ENCODE data around the gene BRD8.
"Not testable (repeated sequence)": the region's sequence is repeated elsewhere in the genome, so short reads cannot be mapped to it uniquely, and the experiment has no call there.

The BRD8 gene

DNA sequence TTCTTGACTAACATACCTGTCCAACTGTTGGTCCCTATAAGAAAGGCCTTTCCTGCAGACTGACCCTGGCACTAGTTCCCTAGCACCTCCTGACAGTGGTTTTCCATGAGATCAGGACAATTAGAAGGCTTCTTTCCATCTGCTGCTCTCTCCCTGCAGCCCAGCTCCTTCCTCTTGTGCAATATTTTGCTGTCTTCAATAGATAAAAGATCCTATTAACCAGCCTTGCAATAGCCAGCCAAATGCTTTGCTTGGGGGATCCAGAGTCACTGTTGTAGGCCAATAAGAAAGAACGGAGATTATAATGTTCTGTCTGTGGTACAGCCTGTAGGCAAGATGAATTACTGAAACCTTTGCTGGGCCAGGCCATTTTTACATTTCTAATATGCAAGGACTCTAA lies 20.8 kb downstream of the BRD8 start:
- no peak for DNase-seq (ENCODE audit: low read depth in 2 of 2)

DNA sequence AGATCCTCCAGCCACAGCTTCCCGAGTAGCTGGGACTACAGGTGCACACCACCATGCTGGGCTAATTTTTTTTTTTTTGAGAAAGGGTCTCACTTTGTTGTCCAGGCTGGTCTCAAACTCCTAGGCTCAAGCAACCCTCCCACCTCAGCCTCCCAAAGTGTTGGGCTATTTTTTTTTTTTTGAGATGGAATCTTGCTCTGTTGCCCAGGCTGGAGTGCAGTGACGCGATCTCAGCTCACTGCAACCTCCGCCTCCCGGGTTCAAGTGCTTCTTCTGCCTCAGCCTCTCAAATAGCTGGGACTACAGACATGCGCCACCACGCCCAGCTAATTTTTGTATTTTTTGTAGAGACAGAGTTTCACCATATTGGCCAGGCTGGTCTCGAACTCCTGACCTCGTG lies 22.5 kb downstream of the BRD8 start:
- not testable (repeated sequence) for DNase-seq (ENCODE audit: low read depth in 2 of 2)

DNA sequence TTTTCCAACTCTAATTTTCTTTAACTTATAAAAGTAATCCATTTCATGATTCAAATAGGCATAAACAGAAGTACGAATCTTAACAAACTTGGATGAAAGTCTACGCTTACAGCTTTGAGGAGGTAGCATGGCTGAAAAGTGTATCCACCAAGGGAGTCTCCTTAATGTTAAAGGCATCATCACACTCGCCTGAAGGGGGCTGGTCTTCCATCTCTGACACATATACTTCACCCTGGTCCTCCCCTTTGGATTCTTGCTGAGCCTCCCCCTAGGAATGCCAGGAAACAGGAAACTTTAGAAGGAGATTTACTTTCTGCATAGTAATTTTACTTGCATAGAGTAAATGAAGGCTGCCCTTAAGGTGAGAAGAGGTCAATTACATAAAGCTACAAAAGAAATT lies 28.9 kb downstream of the BRD8 start:
- no peak for DNase-seq (ENCODE audit: low read depth in 2 of 2)

DNA sequence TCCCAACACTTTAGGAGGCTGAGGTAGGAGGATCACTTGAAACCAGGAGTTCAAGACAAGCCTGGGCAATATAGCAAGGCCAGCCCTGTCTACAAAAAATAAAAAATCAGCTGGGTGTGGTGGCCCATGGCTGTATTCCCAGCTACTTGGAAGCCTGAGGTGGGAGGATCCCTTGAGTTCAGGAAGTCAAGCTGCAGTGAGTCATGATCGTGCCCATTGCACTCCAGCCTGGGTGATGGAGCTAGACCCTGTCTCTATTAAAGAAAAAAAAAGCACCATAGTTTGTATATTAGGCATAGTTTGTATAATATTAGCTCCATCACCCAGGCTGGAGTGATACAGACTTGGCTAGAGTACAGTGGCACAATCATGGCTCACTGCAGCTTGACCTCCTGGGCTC lies 29.6 kb downstream of the BRD8 start:
- DNase-seq (ENCODE audit: low read depth in 2 of 2): no peak

- DNase-seq (ENCODE audit: low read depth in 2 of 2): not testable (repeated sequence)
Observed at GRCh38 chr5:138143578-138143977, 34.9 kb downstream of the BRD8 start.

DNA sequence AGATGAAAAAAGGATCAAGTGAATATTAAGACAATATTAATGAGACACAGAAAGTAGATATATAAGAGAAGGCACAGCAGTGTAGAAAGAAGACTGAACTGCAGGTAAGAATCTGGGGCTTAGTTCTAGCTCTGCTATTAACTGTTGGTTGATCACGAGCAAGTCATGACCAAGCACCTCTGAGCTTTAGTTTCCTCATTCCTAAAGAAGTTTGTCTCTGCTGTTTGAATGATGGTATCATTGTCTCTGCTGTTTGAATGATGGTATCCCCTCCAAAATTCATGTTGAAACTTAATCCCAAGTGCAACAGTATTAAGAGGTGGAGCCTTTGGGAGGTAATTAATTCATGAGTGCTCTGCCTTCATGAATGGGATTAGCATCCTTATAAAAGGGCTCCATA lies 36.7 kb downstream of the BRD8 start:
- no peak for DNase-seq (ENCODE audit: low read depth in 2 of 2)

DNA sequence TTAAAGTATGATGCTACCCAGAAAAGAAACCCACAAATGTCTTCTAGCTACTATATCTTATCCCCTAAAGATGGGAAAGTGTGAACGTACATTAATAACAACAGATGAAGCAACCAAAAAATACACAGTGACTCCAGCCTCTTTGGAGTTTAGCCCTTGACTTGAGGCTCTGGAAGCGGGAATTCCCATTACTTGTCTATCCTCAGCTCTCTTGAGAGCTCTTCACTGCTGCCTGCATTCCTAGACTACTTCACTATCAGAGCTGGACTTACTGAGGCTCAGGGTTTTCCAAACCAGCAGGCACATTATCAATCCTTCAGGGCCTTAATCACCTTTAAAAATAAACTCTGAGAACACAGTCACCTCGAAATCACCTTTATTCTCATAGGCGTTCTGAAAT lies 38.2 kb downstream of the BRD8 start:
- no peak for DNase-seq (ENCODE audit: low read depth in 2 of 2)

DNA sequence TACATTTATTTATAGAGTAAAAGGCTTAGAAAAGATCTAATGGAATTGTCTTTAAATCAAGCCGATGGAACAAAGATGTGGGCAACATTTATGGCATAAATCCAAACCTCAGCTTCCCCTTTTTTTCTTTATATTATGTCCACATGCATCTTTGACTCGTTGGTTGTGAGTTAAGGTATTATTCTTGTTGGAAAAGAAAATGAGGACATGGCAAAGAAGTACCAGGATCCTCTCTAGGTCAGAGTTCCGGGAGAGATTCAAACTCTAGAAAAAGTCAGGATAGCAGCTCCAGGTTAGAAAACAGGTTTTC lies 38.7 kb downstream of the BRD8 start:
- DNase-seq (ENCODE audit: low read depth in 2 of 2): no peak

DNA sequence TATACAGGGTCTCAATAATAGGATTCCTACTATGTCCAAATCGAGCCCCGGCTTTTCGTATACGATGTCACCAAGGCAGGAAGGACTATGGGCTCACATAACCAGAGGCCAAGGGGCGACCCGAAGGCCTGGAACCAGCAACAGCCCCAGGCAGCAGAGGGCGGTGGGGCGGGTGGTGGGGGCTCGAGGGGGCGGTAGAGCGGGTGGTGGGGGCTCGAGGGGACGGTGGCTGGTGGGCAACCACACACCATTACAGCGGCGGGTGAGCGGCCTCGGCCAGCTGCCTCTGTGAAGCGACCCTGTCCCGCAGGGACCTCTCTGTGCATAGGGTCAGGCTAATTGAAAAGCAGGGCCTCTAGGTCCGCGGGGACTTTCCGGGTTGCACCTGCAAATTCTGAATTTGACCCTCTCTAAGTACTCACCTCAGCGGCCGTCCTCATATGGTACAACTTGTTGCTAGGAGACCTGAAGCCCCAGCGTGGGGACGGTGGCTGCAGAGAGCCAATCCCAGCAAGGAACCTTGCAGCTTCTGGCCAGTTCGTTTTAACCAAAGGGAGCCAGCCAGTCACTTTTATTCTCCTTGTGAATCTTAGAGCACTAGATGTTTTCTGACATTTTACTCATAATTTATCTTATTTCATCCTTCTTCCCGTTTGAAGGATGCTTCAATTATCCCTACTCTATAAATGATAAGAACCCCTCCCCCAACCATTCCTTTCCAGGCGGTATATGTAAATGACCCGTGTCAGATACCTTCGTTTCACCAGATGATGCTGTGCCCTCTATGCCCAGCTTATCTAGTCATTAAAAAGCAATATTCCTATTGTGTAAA lies 39.3 kb downstream of the BRD8 start, which contains the start of gene NME5:
NME5 (minus strand) TSS at position 480 of the 832 bp plus-strand sequence. CDS start 648 bp downstream, outside the sequence.
- DNase-seq (ENCODE audit: low read depth in 2 of 2): no peak

GRCh38 chr5:138132543-138132942 lies 45.9 kb downstream of the BRD8 start:
- no peak for DNase-seq (ENCODE audit: low read depth in 2 of 2)

DNA sequence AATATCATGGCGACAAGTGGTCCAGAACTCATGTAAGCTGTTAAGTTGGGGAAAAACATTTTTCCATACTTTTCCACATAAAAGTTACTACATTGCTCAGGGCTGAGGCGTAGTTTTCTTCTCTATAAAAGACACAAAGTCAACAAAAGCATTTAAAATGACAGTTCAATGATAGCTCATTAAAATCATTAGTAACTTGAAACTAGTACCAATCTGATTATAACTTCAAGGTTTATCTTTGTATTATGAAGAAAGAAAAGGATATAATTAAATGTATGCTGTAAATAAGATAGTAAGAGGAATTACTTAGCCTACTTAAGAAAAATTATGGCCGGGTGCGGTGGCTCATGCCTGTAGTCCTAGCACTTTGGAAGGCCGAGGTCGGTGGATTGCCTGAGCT lies 49.1 kb downstream of the BRD8 start:
- no peak for DNase-seq (ENCODE audit: low read depth in 2 of 2)

- DNase-seq (ENCODE audit: low read depth in 2 of 2): no peak
Observed at GRCh38 chr5:138128334-138128733, 50.1 kb downstream of the BRD8 start.

DNA sequence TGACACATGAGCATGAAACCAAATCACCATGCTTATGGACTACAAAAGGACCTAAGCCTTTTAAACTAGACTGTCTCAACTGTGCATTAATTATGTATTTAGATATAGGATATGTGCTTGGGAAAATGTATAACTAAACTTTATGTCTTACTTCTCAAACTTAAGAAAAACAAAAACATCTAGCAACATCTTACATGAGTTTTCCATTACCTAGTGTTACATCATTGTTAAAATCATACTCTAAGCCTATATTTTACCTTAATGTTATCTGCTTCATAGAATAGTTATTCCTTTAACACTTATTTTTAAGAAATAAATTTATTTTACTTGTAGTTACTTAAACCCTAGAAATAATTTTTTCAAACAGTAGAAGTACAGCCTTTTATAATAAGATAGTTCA lies 63.2 kb downstream of the BRD8 start:
- DNase-seq (ENCODE audit: low read depth in 2 of 2): no peak

DNA sequence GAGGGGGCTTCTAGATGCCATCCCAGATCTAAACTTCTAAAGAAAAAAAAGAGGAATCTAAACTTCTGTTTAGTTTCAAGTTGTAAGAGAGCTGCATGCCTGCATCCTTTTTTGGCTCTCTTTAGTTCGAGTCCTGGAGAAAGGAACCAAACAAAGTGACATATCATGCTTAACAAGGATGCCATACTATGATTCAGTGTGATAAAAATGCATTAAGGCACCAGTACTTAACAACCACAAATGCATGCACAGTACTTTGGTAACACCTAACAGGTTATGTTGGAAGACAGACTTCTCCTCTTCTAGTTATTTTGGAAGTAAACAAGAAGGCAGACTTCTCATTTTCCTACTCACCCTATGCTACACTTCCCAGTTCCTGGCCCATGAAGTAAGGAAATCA lies 66.5 kb downstream of the BRD8 start:
- no peak for DNase-seq (ENCODE audit: low read depth in 2 of 2)

- DNase-seq (ENCODE audit: low read depth in 2 of 2): no peak
Observed at GRCh38 chr5:138111181-138111580, 67.2 kb downstream of the BRD8 start.

DNA sequence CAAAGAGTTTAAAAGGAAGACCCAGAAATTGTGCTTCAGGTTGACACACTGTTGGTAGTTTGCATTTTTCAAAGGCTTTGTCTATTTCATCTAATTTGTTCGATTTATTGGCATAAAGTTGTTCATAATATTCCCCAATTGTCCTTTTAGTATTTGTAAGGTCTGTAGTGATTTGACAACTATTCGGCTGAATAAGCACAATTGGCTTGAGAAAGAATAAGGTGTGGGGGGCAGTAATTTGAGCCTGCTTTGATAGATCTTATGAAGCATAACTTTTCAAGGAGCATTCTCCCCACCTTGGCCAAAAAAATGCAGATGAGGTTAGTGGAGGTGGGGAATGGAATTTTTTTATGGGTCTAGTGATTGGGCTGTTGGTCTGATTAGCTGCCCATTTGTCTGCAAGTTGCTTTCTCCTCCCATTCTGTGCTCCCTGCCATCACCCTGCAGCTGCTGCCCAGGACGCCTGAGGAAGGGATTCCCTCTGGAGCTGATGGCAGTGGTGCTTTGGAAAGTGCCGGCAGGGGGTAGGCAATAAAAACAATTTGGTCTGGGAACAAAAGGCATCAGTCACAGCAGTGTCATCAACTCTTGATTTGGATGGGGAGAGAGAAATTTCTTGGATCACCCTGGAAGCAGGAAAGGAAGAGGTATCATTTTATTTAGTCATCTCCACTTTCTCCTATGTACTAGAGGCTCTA lies 68.0 kb downstream of the BRD8 start:
- DNase-seq (ENCODE audit: low read depth in 2 of 2): no peak

DNA sequence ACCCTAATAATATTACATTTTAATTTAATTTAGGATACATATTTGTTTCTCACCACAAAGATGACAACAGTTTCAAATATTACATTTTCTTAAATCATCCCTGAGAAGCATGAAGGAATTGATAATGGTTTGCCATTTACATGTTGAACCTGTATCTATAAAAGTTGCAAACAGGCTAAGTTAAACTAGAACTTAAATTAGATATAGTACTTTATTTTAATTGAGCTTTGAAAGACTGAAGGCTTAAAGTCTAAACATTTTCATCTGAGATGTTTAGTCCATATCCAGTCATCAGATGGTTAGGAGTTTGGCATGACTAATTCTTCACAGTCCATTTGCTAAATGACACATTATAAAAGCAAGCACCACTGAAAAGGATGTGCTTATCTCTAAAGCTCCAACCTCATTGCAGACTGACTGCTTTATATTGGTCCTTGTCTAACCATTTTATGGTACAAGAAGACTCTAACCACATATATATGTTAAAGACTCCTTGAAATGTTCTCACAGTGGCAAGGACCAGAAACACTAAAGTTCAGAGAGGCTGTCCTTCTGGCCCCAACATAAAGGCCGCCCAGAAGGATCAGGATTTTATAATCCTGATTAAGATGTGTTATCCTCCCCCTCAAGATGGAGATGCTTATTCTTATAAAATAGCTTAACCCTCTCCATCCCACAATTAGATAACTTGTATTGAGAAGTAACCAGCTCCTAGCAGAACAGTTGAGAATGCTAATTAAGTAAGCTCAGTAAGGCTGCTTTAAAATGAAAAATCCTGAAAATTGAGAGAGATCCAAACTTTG lies 68.8 kb downstream of the BRD8 start:
- DNase-seq (ENCODE audit: low read depth in 2 of 2): no peak

DNA sequence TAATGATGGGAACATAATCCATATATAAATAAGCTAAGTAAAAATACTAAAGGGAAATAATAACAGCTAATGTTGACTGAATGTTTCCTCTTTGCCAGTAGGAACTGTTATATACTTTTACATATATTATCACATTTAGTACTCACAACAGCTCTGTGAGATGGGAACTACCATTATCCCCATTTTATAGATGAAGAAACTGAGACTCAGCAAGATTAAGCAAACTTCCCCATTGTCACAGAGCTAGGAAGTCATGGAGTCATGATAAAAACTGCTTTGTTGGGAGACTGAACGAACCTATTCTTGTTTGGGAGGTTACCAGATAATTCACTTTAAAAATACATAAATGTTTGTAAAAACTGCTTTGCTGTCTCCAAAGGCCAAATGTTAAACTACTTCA lies 71.2 kb downstream of the BRD8 start:
- DNase-seq (ENCODE audit: low read depth in 2 of 2): no peak

DNA sequence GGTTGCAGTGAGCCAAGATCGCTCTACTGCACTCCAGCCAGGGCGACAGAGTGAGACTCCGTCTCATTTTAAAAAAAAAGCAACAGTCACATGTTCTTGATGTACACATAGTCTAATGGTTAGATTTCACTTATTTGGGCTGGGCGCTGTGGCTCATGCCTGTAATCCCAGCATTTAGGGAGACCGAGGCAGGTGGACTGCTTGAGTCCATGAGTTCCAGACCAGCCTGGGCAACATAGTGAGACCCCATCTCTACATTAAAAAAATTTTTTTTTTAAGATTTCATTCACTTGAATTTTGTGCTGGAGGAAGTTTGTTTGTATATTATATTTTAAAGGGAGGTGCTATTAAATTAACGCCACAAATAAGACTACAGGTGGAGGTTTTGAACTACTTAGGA lies 72.7 kb downstream of the BRD8 start:
- no peak for DNase-seq (ENCODE audit: low read depth in 2 of 2)

GRCh38 chr5:138103319-138103637 lies 75.2 kb downstream of the BRD8 start:
- no peak for DNase-seq (ENCODE audit: low read depth in 2 of 2)

DNA sequence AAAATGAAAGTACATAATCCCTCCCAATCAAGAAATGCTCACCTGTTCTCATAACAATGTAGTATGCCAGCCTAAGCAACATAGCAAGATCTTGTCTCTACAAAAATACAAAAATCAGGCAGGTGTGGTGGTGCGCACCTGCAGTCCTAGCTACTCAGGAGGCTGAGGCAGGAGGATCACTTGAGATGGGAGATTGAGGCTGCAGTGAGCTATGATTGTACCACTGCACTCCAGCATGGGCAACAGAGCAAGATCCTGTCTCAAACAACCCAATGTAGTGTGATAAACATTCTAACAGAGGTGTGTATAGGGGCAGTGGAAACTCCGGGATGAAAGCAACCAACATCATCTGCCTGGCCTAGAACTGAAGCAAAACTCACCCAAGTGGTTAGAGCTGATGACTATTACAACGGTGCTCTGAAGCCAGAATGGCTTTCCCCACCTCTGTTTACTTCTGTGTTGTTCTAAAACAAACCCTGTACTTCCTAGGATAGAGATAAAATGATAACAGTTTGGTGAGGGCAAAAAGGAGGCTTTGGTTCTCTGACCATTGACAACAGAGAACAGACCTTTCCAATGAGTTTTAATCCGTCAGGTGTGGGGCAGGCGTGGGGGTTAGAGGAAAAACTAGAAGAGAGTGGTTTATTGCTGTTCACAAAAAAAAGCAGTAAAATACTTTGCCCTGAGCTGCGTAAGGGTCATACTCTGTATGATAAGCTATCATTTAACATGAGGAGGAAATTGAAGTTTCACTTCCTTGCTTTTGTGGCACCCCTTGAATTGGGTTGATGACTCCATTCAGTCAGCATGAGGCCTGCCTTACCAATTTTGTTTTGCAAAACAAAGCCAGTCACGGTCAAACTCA lies 75.7 kb downstream of the BRD8 start:
- no peak for DNase-seq (ENCODE audit: low read depth in 2 of 2)
